HepG2 (cell line): ENCODE results near the gene CYBC1. TPM values are rescaled to one million over a fixed set of nuclear protein-coding genes. Genes with fewer than 3 reads are reported as not detected.

Experiments used
- CBX1 ChIP-seq: IDR thresholded peaks from one replicate; pipeline ENCODE4 v1.6.1; 2016; ENCODE audit warnings: antibody characterized with exemption, low read depth
- ESRRA ChIP-seq: sonication (generic); formaldehyde crosslinking; IDR thresholded peaks from 2 replicates; pipeline ENCODE4 v1.5.1; 2020; ENCODE audit warnings: mild to moderate bottlenecking, low read depth, missing genetic modification reagents
- FOXA1 ChIP-seq, 2 experiments: fragments of 450-650 bp in 1 of 2; sonication (generic) in 1 of 2; formaldehyde crosslinking in 1 of 2; IDR thresholded peaks; 2 replicates each; pipeline versions ENCODE4 v1.4.0 to v1.6.1; 2016 to 2020; ENCODE audit warnings: missing genetic modification reagents in 1 of 2
- FOXO4 ChIP-seq: sonication (generic); formaldehyde crosslinking; conservative IDR thresholded peaks from 2 replicates; pipeline ENCODE4 v1.8.1; 2023; ENCODE audit warnings: missing genetic modification reagents
- HMG20A ChIP-seq: IDR thresholded peaks from 2 replicates; pipeline ENCODE4 v1.6.1; 2016; ENCODE audit warnings: borderline replicate concordance
- MBD4 ChIP-seq: IDR thresholded peaks from 2 replicates; pipeline ENCODE4 v1.6.1; 2012; ENCODE audit warnings: low read length, inconsistent platforms, borderline replicate concordance
- MNT ChIP-seq: fragments of 450-650 bp; IDR thresholded peaks from 2 replicates; pipeline ENCODE4 v1.6.1; 2016
- MTA1 ChIP-seq: sonication (generic); formaldehyde crosslinking; IDR thresholded peaks from 2 replicates; pipeline ENCODE4 v1.4.0; 2020; ENCODE audit warnings: missing genetic modification reagents, mild to moderate bottlenecking, borderline replicate concordance
- NAIF1 ChIP-seq: sonication (generic); formaldehyde crosslinking; IDR thresholded peaks from 2 replicates; pipeline ENCODE4 v1.5.0; 2020; ENCODE audit warnings: mild to moderate bottlenecking, missing genetic modification reagents, borderline replicate concordance
- NFRKB ChIP-seq: fragments of 450-650 bp; IDR thresholded peaks from 2 replicates; pipeline ENCODE4 v1.6.1; 2017
- PHB2 ChIP-seq: fragments of 450-650 bp; IDR thresholded peaks from 2 replicates; pipeline ENCODE4 v1.6.1; 2018; ENCODE audit not compliant: partially characterized antibody
- POGZ ChIP-seq: sonication (generic); formaldehyde crosslinking; IDR thresholded peaks from 2 replicates; pipeline ENCODE4 v1.4.0; 2020; ENCODE audit warnings: mild to moderate bottlenecking, missing genetic modification reagents
- RBFOX2 ChIP-seq: fragments of 200-400 bp; formaldehyde crosslinking; IDR thresholded peaks from 2 replicates; pipeline ENCODE4 v1.6.1; 2017; ENCODE audit warnings: low read depth, mild to moderate bottlenecking, low read length
- SOX5 ChIP-seq: IDR thresholded peaks from 2 replicates; pipeline ENCODE4 v1.6.1; 2016; ENCODE audit warnings: borderline replicate concordance
- ZBTB38 ChIP-seq: sonication (generic); formaldehyde crosslinking; IDR thresholded peaks from 2 replicates; pipeline ENCODE4 v1.5.1; 2020; ENCODE audit warnings: mild to moderate bottlenecking, missing genetic modification reagents
- ZFP82 ChIP-seq: sonication (generic); formaldehyde crosslinking; IDR thresholded peaks from 2 replicates; pipeline ENCODE4 v1.5.1; 2020; ENCODE audit warnings: mild to moderate bottlenecking, missing genetic modification reagents, borderline replicate concordance
- ZFP91 ChIP-seq: sonication (generic); formaldehyde crosslinking; IDR thresholded peaks from 2 replicates; pipeline ENCODE4 v1.9.0; 2022; ENCODE audit warnings: missing genetic modification reagents, mild to moderate bottlenecking, borderline replicate concordance
- ZFX ChIP-seq: sonication (generic); formaldehyde crosslinking; IDR thresholded peaks from 2 replicates; pipeline ENCODE4 v1.4.0; 2020; ENCODE audit warnings: mild to moderate bottlenecking, low read depth, missing genetic modification reagents, moderate library complexity
- ZNF251 ChIP-seq: sonication (generic); formaldehyde crosslinking; IDR thresholded peaks from 2 replicates; pipeline ENCODE4 v1.9.0; 2021; ENCODE audit warnings: mild to moderate bottlenecking, missing genetic modification reagents
- ZNF263 ChIP-seq: sonication (generic); formaldehyde crosslinking; IDR thresholded peaks from 2 replicates; pipeline ENCODE4 v1.4.0; 2020; ENCODE audit warnings: missing genetic modification reagents
- ZNF34 ChIP-seq: sonication (generic); formaldehyde crosslinking; IDR thresholded peaks from 2 replicates; pipeline ENCODE4 v1.4.0; 2020; ENCODE audit warnings: mild to moderate bottlenecking, missing genetic modification reagents, borderline replicate concordance
- ZNF614 ChIP-seq: IDR thresholded peaks from 2 replicates; pipeline ENCODE4 v1.6.1; 2018; ENCODE audit warnings: missing biosample characterization, missing genetic modification reagents, inconsistent platforms, borderline replicate concordance
- polyA plus RNA-seq, 8 experiments: library from polyadenylated mRNA; depleted of rRNA in 3 of 8; stranded (reverse) in 7 of 8; unstranded in 1 of 8; fragments of >200 nt; fragmentation: Illumina TruSeq in 4 of 8; extraction: Trizol in 4 of 8; gene quantifications; 2 replicates each; pipeline versions ENCODE4 v1.2.1 to v1.2.3, GENCODE V29; 2011 to 2016; ENCODE audit warnings: low read depth in 4 of 8, missing spikeins in 1 of 8, mixed read lengths in 1 of 8; ENCODE audit not compliant: insufficient read depth in 1 of 8
- total RNA-seq, 5 experiments: library from RNA; depleted of rRNA; stranded (reverse); fragments of >200 nt; fragmentation: Illumina TruSeq; extraction: Trizol; gene quantifications; 2 replicates each; pipeline ENCODE4 v1.2.3, GENCODE V29; 2016; ENCODE audit warnings: low read depth in 1 of 5
- TF ChIP-seq, protein P1 (sequence below): fragments of 450-650 bp; IDR thresholded peaks from 2 replicates; pipeline ENCODE4 v1.6.1; 2017
- TF ChIP-seq, protein P2 (sequence below): sonication (generic); formaldehyde crosslinking; IDR thresholded peaks from 2 replicates; pipeline ENCODE4 v1.8.0; 2022; ENCODE audit warnings: low read depth, missing genetic modification reagents

Gene CYBC1
- total and polyA plus RNA-seq, 2 of the 13 experiments (the other 11 are each of a cell fraction or from before 2014, with no cell fraction given): 43.4 to 44.1 TPM

- TF ChIP-seq ZNF263 (CRISPR knock-in tag) (peak; percentile 45; the same call in 1 of the 2 replicates), ZNF251 (CRISPR knock-in tag) (no peak), MTA1 (CRISPR knock-in tag) (peak; percentile 77), SOX5 (peak; percentile 42), FOXO4 (CRISPR knock-in tag) (no peak), POGZ (CRISPR knock-in tag) (no peak; the same call in 1 of the 2 replicates), ZFP91 (CRISPR knock-in tag) (peak; percentile 69), RBFOX2 (no peak), ZBTB38 (CRISPR knock-in tag) (peak; percentile 58; the same call in 1 of the 2 replicates), NFRKB (no peak), PHB2 (no peak), ZFP82 (CRISPR knock-in tag) (no peak), MNT (no peak), ZFX (CRISPR knock-in tag) (peak; percentile 69; the same call in 1 of the 2 replicates), ESRRA (CRISPR knock-in tag) (peak; percentile 47; the same call in 1 of the 2 replicates), CBX1 (no peak), MBD4 (no peak), ZNF34 (CRISPR knock-in tag) (no peak), FOXA1 (IDR thresholded peaks at IDR 0.05) (peak; percentile 45; the same call in 1 of the 2 replicates), FOXA1 (CRISPR knock-in tag; IDR thresholded peaks at IDR 0.05) (peak; percentile 98), ZNF614 (peak; percentile 78; the same call in 1 of the 2 replicates), NAIF1 (CRISPR knock-in tag) (no peak), HMG20A (peak; percentile 55)
- TF ChIP-seq, protein P1, sequence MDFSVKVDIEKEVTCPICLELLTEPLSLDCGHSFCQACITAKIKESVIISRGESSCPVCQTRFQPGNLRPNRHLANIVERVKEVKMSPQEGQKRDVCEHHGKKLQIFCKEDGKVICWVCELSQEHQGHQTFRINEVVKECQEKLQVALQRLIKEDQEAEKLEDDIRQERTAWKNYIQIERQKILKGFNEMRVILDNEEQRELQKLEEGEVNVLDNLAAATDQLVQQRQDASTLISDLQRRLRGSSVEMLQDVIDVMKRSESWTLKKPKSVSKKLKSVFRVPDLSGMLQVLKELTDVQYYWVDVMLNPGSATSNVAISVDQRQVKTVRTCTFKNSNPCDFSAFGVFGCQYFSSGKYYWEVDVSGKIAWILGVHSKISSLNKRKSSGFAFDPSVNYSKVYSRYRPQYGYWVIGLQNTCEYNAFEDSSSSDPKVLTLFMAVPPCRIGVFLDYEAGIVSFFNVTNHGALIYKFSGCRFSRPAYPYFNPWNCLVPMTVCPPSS: no peak
- TF ChIP-seq, protein P2, sequence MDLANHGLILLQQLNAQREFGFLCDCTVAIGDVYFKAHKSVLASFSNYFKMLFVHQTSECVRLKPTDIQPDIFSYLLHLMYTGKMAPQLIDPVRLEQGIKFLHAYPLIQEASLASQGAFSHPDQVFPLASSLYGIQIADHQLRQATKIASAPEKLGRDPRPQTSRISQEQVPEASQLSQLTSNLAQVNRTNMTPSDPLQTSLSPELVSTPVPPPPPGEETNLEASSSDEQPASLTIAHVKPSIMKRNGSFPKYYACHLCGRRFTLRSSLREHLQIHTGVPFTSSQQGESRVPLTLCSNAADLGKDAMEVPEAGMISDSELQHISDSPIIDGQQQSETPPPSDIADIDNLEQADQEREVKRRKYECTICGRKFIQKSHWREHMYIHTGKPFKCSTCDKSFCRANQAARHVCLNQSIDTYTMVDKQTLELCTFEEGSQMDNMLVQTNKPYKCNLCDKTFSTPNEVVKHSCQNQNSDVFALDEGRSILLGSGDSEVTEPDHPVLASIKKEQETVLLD (CRISPR knock-in tag): no peak
Measured at GRCh38 chr17:82461827-82462524, 11.4 kb upstream of the CYBC1 start (continued).
